HG02571 (cell line): ENCODE measurements around the gene DYNC2H1.

ENCODE experiments used
- ATAC-seq: cut with Tn5 transposase; IDR thresholded peaks from one replicate; pipeline ENCODE4 v1.9.1; 2021; ENCODE audit warnings: mild to moderate bottlenecking, moderate library complexity; ENCODE audit not compliant: unreplicated experiment

Gene DYNC2H1

GRCh38 chr11:103108933-103109817 is at the start of gene DYNC2H1:
DYNC2H1 (plus strand) TSS chr11:103109426; CDS start chr11:103109575, 149 bp downstream.
- peak; percentile 99 for ATAC-seq

GRCh38 chr11:103061656-103062055 is 47.6 kb upstream of the DYNC2H1 start:
- ATAC-seq: no peak

GRCh38 chr11:103067118-103067517 is 42.1 kb upstream of the DYNC2H1 start:
- no peak for ATAC-seq

- ATAC-seq: no peak
These were observed 39.9 kb upstream of the DYNC2H1 start for GRCh38 chr11:103069367-103069766.

GRCh38 chr11:103070142-103070541 is 39.1 kb upstream of the DYNC2H1 start:
- no peak for ATAC-seq

GRCh38 chr11:103071008-103071407 is 38.2 kb upstream of the DYNC2H1 start:
- no peak for ATAC-seq

GRCh38 chr11:103076361-103076760 is 32.9 kb upstream of the DYNC2H1 start:
- ATAC-seq: no peak

- no peak for ATAC-seq
These were observed 31.7 kb upstream of the DYNC2H1 start for GRCh38 chr11:103077554-103077953.

- ATAC-seq: no peak
These were observed 30.5 kb upstream of the DYNC2H1 start for GRCh38 chr11:103078710-103079109.

- no peak for ATAC-seq
These were observed 29.4 kb upstream of the DYNC2H1 start for GRCh38 chr11:103079833-103080232.

GRCh38 chr11:103085758-103086365 is 23.4 kb upstream of the DYNC2H1 start:
- ATAC-seq: no peak

- no peak for ATAC-seq
These were observed 22.8 kb upstream of the DYNC2H1 start for GRCh38 chr11:103086461-103086860.

- peak; percentile 49 for ATAC-seq
These were observed 18.0 kb upstream of the DYNC2H1 start for GRCh38 chr11:103091064-103091800.

- peak; percentile 100 for ATAC-seq
These were observed 17.3 kb upstream of the DYNC2H1 start, which contains the start of gene DCUN1D5 for GRCh38 chr11:103091801-103092524. DCUN1D5 (minus strand) TSS chr11:103092160; CDS start chr11:103091872, 288 bp downstream.

GRCh38 chr11:103097279-103097678 is 11.9 kb upstream of the DYNC2H1 start:
- ATAC-seq: no peak

- ATAC-seq: no peak
These were observed 677 bp downstream of the DYNC2H1 start for GRCh38 chr11:103109818-103110388.

GRCh38 chr11:103110391-103110790 is 1.2 kb downstream of the DYNC2H1 start:
- ATAC-seq: no peak

GRCh38 chr11:103111400-103111799 is 2.2 kb downstream of the DYNC2H1 start:
- ATAC-seq: no peak

- ATAC-seq: no peak
These were observed 3.1 kb downstream of the DYNC2H1 start for GRCh38 chr11:103112364-103112763.

GRCh38 chr11:103114836-103115235 is 5.6 kb downstream of the DYNC2H1 start:
- ATAC-seq: no peak
